Neural cell (in vitro differentiated cells): ENCODE data around the gene TMEM30A. TPM values are rescaled to one million over a fixed set of nuclear protein-coding genes. Genes with fewer than 3 reads are reported as not detected.

ENCODE experiments used
- H2AFZ ChIP-seq: fragments of 200-600, 300-800 bp; sonication (generic), shearing (Covaris generic); 2 replicates; pipeline ENCODE4 v1.6.0; 2014; ENCODE audit warnings: low read depth, mild to moderate bottlenecking, antibody characterized with exemption, low read length, moderate library complexity
- H3F3A ChIP-seq: fragments of 200-600 bp; shearing (Covaris generic); 2 replicates; pipeline ENCODE4 v1.6.1; 2016; ENCODE audit warnings: mild to moderate bottlenecking, moderate library complexity, mixed read lengths, antibody characterized with exemption, low read length; ENCODE audit not compliant: insufficient read depth, poor library complexity, severe bottlenecking
- H3K27ac ChIP-seq: fragments of 200-600, 300-800 bp; sonication (generic), shearing (Covaris generic); 2 replicates; pipeline ENCODE4 v1.5.1; 2014; ENCODE audit warnings: mild to moderate bottlenecking, low read length, moderate library complexity
- H3K27me3 ChIP-seq: fragments of 300-800, 200-600 bp; sonication (generic), shearing (Covaris generic); 2 replicates; pipeline ENCODE4 v1.6.0; 2014; ENCODE audit warnings: mild to moderate bottlenecking, low read depth, low read length, moderate library complexity; ENCODE audit not compliant: insufficient read depth
- H3K36me3 ChIP-seq: fragments of 300-800, 200-600 bp; sonication (generic), shearing (Covaris generic); 2 replicates; pipeline ENCODE4 v1.5.1; 2014; ENCODE audit warnings: mild to moderate bottlenecking, antibody characterized with exemption, low read length, moderate library complexity; ENCODE audit not compliant: insufficient read depth
- H3K4me2 ChIP-seq: fragments of 300-800, 200-600 bp; sonication (generic), shearing (Covaris generic); 2 replicates; pipeline ENCODE4 v1.6.0; 2014; ENCODE audit warnings: mild to moderate bottlenecking, low read length
- H3K4me3 ChIP-seq: fragments of 300-800, 200-600 bp; sonication (generic), shearing (Covaris generic); 2 replicates; pipeline ENCODE4 v1.5.1; 2014; ENCODE audit warnings: mild to moderate bottlenecking, low read length, moderate library complexity
- H3K79me2 ChIP-seq: fragments of 200-600 bp; shearing (Covaris generic); replicated peaks from 2 replicates; pipeline ENCODE4 v1.6.0; 2014; ENCODE audit warnings: mild to moderate bottlenecking, low read length, moderate library complexity; ENCODE audit not compliant: insufficient read depth
- H3K9ac ChIP-seq: fragments of 300-800, 200-600 bp; sonication (generic), shearing (Covaris generic); 2 replicates; pipeline ENCODE4 v1.6.1; 2016; ENCODE audit warnings: mild to moderate bottlenecking, low read length, mixed read lengths
- H3K9me2 ChIP-seq: fragments of 200-600 bp; shearing (Covaris generic); 2 replicates; pipeline ENCODE4 v1.6.1; 2016; ENCODE audit warnings: mild to moderate bottlenecking, low read length, mixed read lengths; ENCODE audit not compliant: insufficient read depth
- H3K9me3 ChIP-seq: fragments of 200-600, 300-800 bp; sonication (generic), shearing (Covaris generic); 2 replicates; pipeline ENCODE4 v1.6.1; 2016; ENCODE audit warnings: mild to moderate bottlenecking, mixed run types, low read length, moderate library complexity, mixed read lengths
- H4K20me1 ChIP-seq: fragments of 200-600 bp; shearing (Covaris generic); 2 replicates; pipeline ENCODE4 v1.6.1; 2016; ENCODE audit warnings: mild to moderate bottlenecking, mixed run types; ENCODE audit not compliant: insufficient read depth
- CTCF ChIP-seq: fragments of 450-650 bp; IDR thresholded peaks from 2 replicates; pipeline ENCODE4 v1.5.1; 2014; ENCODE audit warnings: antibody characterized with exemption, mild to moderate bottlenecking, moderate library complexity; ENCODE audit not compliant: poor library complexity, severe bottlenecking
- EP300 ChIP-seq: fragments of 450-650 bp; conservative IDR thresholded peaks from 2 replicates; pipeline ENCODE4 v1.6.1; 2014; ENCODE audit warnings: antibody characterized with exemption, mild to moderate bottlenecking, moderate library complexity; ENCODE audit not compliant: poor library complexity, severe bottlenecking
- EZH2 ChIP-seq: fragments of 200-600, 300-800 bp; shearing (Covaris generic), sonication (generic); IDR thresholded peaks from 2 replicates; pipeline ENCODE4 v1.6.1; 2014; ENCODE audit warnings: antibody characterized with exemption, low read length, borderline replicate concordance, mild to moderate bottlenecking; ENCODE audit not compliant: insufficient read depth, poor library complexity, severe bottlenecking
- MXI1 ChIP-seq: fragments of 450-650 bp; conservative IDR thresholded peaks from 2 replicates; pipeline ENCODE4 v1.6.1; 2014; ENCODE audit warnings: antibody characterized with exemption, mild to moderate bottlenecking; ENCODE audit not compliant: poor library complexity, severe bottlenecking
- POLR2AphosphoS5 ChIP-seq: IDR thresholded peaks from 2 replicates; pipeline ENCODE4 v1.6.1; 2012
- RAD21 ChIP-seq: fragments of 450-650 bp; conservative IDR thresholded peaks from 2 replicates; pipeline ENCODE4 v1.6.1; 2014; ENCODE audit warnings: antibody characterized with exemption, mild to moderate bottlenecking, moderate library complexity
- REST ChIP-seq: IDR thresholded peaks from 2 replicates; pipeline ENCODE4 v1.6.1; 2012; ENCODE audit warnings: borderline replicate concordance
- SMC3 ChIP-seq: fragments of 450-650 bp; conservative IDR thresholded peaks from 2 replicates; pipeline ENCODE4 v1.6.1; 2014; ENCODE audit warnings: antibody characterized with exemption, mild to moderate bottlenecking, moderate library complexity; ENCODE audit not compliant: poor library complexity
- TAF1 ChIP-seq: IDR thresholded peaks from 2 replicates; pipeline ENCODE4 v1.6.1; 2012; ENCODE audit warnings: low read depth
- polyA plus RNA-seq: library from polyadenylated mRNA; depleted of rRNA; stranded (reverse); fragments of >200 nt; gene quantifications from 2 replicates; pipeline ENCODE4 v1.2.3, GENCODE V29; 2014

The TMEM30A gene
- polyA plus RNA-seq, 1 donor from 2014 or later: 110 TPM

DNA sequence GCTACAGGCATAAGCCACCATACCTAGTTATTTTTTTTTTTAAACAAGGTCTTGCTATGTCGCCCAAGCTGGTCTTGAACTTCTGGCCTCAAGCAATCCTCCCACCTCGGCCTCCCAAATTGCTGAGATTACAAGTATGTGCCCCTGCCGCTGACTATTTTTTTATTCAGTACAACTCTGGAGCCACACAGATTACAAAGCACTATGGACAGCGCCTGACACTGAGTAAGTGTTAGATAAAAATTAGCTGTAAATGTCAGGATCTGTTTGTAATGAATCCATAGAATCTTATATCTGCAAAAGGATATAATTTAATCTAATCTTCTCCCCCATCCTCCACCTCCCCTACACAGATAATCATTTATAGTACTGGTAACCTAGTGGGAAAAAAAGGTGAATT lies 63.5 kb downstream of the TMEM30A start:
- H3K27me3 ChIP-seq: no peaks in the 10 kb centered on the region
- H3F3A ChIP-seq: no peaks in the 10 kb centered on the region
- no peak overlapping the region for H3K4me3 ChIP-seq
- no peak overlapping the region for H3K4me2 ChIP-seq
- no peaks in the 10 kb centered on the region for H4K20me1 ChIP-seq
- TF ChIP-seq REST (no peak), EP300 (no peak), RAD21 (no peak), MXI1 (no peak), SMC3 (no peak), CTCF (no peak), POLR2AphosphoS5 (no peak), EZH2 (no peak), TAF1 (no peak)
- H3K79me2 ChIP-seq: no peaks in the 10 kb centered on the region
- H3K9ac ChIP-seq: no peak overlapping the region
- no peaks in the 10 kb centered on the region for H3K9me2 ChIP-seq
- H3K9me3 ChIP-seq: no peaks in the 10 kb centered on the region
- no peak overlapping the region for H2AFZ ChIP-seq
- no peak overlapping the region for H3K27ac ChIP-seq
- H3K36me3 ChIP-seq: no peaks in the 10 kb centered on the region

DNA sequence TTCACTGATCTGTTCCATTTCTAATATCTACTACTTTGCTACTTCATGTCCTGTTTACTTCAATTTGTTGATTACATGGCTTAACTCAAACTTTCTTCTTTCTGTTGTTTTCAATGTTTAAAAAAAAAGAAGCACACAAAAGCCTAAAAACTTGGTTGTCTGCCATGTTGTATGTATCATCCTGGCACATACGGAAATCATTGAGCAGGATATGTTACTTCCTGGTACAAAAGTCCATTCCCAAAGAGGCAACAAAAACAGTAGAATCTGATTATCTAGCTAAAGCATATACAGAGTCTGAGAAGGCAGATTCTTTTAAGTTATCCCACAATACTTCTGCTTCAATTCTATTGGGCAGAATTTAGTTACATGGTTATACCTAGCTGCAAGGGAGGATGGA lies 64.2 kb downstream of the TMEM30A start:
- TF ChIP-seq EZH2 (no peak), RAD21 (no peak), TAF1 (no peak), MXI1 (no peak), SMC3 (no peak), CTCF (no peak), REST (no peak), EP300 (no peak), POLR2AphosphoS5 (no peak)
- Histone ChIP-seq H3K9ac (no peak overlapping the region), H3K27me3 (no peaks in the 10 kb centered on the region), H3K36me3 (no peaks in the 10 kb centered on the region), H3K9me2 (no peaks in the 10 kb centered on the region), H4K20me1 (no peaks in the 10 kb centered on the region), H2AFZ (no peak overlapping the region), H3K9me3 (no peaks in the 10 kb centered on the region), H3K79me2 (no peaks in the 10 kb centered on the region), H3K4me3 (no peak overlapping the region), H3F3A (no peaks in the 10 kb centered on the region), H3K27ac (no peak overlapping the region), H3K4me2 (no peak overlapping the region)
